GM12874 (cell line): ENCODE results near the gene FBXL16.

Experiments
- CTCF ChIP-seq: IDR thresholded peaks from 2 replicates; pipeline ENCODE4 v1.5.1; 2011; ENCODE audit warnings: low read depth, mild to moderate bottlenecking, control low read depth, low read length, moderate library complexity; ENCODE audit not compliant: insufficient read depth

FBXL16 gene

GRCh38 chr16:671353-672131 lies 34.1 kb downstream of the FBXL16 start:
- no peak for TF ChIP-seq CTCF

GRCh38 chr16:670485-671352 lies 34.9 kb downstream of the FBXL16 start:
- no peak for TF ChIP-seq CTCF

- TF ChIP-seq CTCF = no peak
Measured at GRCh38 chr16:669666-670065, 35.9 kb downstream of the FBXL16 start.

- TF ChIP-seq CTCF = no peak
Measured at GRCh38 chr16:668519-669171, 37.0 kb downstream of the FBXL16 start.

GRCh38 chr16:667780-668518 lies 37.7 kb downstream of the FBXL16 start, which contains the start of gene RHOT2:
Gene RHOT2 (plus strand): TSS chr16:668132. CDS start chr16:668200, 68 bp downstream.
- TF ChIP-seq CTCF = peak; percentile 88

- TF ChIP-seq CTCF = no peak
Measured at GRCh38 chr16:667113-667779, 38.4 kb downstream of the FBXL16 start.
